8988T (cell line): ENCODE results near the gene SLC9A7.

Source experiments
- DNase-seq: peaks from one replicate; pipeline ENCODE4 v3.0.0; 2011

The SLC9A7 gene

GRCh38 chrX:46597771-46598170 lies 161.1 kb downstream of the SLC9A7 start:
- DNase-seq: no peak

GRCh38 chrX:46597208-46597607 lies 161.7 kb downstream of the SLC9A7 start:
- DNase-seq: no peak

GRCh38 chrX:46595084-46595483 lies 163.8 kb downstream of the SLC9A7 start:
- no peak for DNase-seq

DNA sequence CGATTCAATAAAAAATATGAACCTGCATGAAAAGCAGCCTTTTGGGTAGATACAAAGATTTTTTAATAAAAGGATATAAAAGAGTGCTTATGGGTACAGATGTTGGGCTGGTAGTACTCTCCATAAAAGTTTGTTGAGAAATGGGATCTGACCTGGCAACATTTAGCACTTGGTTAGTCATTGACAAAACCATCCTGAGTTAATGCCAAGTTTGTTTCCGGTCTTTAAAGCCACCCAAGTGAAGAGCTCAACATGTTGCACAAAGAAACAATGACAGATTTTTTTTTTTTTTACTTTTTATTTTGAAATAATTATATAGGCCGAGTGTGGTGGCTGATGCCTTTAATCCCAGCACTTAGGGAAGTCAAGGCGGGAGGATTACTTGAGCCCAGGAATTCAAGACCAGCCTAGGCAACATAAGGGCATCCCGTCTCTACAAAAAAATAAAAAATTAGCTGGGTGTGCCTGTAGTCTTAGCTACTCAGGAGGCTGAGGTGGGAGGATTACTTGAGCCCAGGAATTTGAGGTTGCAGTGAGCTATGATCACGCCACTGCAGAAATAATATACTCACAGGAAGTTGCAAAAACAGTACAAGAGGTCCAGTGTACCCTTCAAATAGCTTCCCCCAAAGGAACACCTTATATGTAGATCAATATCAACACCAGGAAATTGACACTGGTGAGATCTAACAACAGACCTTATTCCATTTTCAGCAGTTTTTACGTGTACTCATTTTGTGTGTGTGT lies 168.8 kb downstream of the SLC9A7 start:
- DNase-seq: no peak

GRCh38 chrX:46588263-46588662 lies 170.7 kb downstream of the SLC9A7 start:
- DNase-seq: no peak

DNA sequence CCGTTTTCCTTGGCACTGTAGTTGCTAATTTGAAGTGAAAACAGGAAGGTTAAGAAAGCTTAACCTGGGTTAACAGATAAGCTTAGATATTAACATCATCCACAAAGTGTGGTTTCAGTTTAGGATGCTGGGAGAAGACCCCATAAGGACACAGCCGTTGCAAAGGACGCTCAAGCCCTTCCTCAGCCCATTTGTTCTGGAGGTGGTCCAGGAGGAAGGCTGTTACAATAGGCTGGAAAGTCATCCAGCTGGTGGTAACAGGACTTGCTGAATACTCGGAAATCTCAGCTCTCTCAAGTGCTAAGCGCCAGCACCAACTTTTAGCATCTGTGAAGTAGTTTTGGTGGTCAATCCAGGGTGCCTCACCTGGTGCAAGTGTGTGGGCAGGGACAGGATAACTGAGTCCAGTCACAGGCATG lies 171.2 kb downstream of the SLC9A7 start:
- no peak for DNase-seq

GRCh38 chrX:46587158-46587557 lies 171.8 kb downstream of the SLC9A7 start:
- no peak for DNase-seq

- no peak for DNase-seq
These were observed 174.2 kb downstream of the SLC9A7 start for GRCh38 chrX:46584736-46585135.

DNA sequence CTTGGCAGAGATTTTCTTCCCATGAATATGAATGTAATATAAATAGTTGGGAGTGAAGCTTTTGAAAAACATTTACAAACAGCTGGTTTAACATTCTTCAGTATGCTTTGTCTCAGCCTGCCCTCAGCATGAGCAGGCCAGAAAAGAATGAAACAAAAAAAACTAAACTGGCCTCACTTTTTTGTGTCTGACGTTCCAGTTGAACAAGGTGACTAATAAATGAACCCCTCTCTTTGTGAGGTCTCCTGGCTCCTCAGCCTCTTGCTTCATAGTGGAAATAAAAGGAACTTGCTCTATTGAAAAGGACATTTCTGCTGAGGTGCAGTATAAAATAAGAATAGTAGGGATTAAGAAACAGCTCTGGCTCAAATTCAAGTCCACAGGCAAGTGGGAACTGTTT lies 176.0 kb downstream of the SLC9A7 start:
- no peak for DNase-seq

DNA sequence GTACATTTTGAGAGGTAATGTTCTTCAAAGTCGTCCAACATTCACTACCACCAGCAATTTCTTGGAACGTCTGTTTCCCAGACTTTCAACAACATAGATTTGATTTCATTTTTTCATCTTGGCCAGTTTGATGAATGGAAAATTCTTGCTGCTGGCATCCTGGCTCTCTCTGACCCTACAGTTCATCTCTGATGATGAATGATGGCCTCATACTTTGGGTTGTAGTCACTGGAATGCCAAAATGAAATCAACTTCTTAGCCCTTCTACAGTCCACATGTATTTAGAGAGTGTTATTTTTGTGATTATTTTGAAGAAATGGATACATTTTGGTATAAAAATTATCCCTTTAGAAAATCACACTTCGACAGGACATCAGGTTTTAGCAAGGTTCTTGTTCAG lies 176.6 kb downstream of the SLC9A7 start:
- no peak for DNase-seq

DNA sequence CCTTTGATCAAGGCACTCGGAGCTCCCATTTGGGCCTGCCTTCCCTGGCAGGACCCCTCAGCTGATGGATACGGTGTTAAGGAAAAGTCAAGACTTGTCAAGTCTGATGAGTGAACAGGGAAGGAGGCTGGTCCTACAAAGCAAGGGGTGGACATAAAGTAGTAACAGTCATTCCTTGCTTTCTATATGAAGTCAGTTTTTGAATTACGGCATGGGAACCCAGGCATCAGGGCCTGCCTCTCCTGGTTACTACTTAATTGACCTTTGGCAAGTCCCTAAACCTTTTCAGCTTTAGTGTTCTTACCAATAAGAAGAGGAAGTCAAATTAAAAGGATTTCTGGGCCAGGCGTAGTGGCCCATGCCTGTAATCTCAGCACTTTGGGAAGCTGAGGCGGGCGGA lies 178.3 kb downstream of the SLC9A7 start:
- DNase-seq: no peak

DNA sequence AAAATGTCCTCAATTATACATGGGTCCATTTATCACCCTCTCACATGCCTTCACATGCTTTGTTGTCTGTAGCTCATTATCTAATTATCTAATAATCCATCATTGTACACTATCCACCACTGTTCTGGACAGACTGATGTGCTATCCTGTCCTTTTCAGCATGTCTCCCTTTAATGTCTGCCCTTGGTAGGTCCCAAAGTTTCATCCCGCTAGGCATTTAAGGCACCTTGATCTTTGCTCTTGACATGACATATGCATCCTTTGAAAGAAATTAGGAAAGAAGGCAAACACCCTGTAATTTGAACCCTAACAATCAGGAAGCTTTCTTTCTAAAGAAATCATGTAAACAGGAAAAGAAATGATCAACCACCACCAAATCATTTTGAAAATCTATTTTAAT lies 179.7 kb downstream of the SLC9A7 start:
- no peak for DNase-seq

GRCh38 chrX:46577221-46578005 lies 181.5 kb downstream of the SLC9A7 start:
- no peak for DNase-seq

- no peak for DNase-seq
These were observed 182.5 kb downstream of the SLC9A7 start for GRCh38 chrX:46576458-46576857.

GRCh38 chrX:46575991-46576392 lies 182.9 kb downstream of the SLC9A7 start:
- no peak for DNase-seq

DNA sequence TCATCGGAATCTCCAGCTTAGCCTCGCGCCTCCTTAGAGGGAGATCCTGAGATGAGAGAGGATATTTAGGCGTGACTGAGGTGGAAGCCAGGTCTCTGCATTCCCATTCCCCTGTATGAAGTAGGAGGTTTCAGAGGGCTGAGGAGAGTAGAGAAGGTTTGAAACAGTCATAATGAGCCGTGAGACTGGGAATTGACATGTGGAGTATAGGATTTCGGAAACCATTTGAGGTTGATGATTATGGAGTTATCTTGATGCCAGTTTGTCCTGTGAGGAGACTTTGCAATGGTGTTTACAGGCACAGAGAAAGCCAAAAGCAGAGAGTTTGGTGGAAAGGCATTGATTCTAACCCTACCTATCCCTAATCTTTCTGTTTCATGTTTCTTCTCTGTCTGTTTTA lies 183.3 kb downstream of the SLC9A7 start:
- DNase-seq: no peak

GRCh38 chrX:46574774-46575381 lies 184.0 kb downstream of the SLC9A7 start:
- no peak for DNase-seq

GRCh38 chrX:46573892-46574773 lies 184.8 kb downstream of the SLC9A7 start:
- peak; percentile 56 for DNase-seq

DNA sequence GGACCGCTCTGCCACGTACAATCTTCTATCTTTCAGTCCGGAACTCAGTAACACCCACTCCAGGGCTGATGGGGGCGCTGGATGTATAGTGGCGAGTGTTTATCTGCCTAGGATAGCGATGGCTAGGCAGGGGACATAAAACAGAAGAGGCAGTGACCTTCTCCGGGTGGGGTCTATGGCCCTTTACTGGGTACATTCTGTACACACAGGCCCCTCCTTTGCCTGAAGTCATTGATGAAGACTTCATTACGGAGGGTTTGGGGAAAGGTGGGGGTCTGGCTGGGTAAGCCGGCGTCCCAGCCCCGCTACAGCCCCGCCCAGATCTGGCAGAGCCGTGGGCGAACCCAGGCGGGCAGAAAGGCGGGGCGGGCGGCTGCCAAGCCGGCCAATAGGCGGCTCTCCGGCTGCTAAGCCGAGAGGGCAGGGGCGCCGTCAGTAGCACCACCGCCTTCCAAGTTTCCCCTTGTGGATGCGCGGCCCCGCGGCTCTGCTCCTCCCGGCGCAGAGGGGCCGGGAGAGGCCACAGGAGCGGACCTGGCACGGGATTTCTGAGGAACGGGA lies 185.5 kb downstream of the SLC9A7 start, which contains the start of gene CHST7:
CHST7 (plus strand) TSS at position 435 of the 561 bp plus-strand sequence. CDS start 167 bp downstream, outside the sequence.
- DNase-seq: peak; percentile 58

DNA sequence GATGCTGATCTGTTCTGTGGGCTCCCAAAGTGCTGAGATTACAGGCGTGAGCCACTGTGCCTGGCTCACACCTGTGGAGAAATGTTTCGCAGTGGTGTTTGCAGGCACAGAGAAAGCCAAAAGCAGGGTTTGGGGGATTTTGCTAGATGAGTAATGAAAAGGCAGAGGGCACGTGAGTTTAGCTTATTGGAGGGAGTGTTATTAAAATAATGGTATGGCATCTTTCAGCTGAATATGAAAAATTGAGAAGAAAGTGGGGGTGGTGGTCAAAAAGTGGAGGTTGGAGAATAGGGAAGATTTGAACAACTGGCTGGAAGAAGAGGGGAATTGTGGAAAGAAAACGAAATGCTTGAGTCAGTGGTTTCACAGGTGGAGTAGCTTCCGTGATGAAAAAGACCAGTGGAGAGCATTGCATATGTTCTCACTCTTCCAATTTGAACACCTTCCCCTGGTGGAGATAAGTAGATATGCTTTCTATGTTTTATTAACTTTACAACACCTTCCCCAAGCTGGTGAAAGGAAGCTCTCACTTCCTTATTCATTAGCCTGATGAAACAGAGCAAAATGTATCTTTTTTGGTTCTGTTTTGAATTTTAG lies 186.5 kb downstream of the SLC9A7 start:
- DNase-seq: no peak

DNA sequence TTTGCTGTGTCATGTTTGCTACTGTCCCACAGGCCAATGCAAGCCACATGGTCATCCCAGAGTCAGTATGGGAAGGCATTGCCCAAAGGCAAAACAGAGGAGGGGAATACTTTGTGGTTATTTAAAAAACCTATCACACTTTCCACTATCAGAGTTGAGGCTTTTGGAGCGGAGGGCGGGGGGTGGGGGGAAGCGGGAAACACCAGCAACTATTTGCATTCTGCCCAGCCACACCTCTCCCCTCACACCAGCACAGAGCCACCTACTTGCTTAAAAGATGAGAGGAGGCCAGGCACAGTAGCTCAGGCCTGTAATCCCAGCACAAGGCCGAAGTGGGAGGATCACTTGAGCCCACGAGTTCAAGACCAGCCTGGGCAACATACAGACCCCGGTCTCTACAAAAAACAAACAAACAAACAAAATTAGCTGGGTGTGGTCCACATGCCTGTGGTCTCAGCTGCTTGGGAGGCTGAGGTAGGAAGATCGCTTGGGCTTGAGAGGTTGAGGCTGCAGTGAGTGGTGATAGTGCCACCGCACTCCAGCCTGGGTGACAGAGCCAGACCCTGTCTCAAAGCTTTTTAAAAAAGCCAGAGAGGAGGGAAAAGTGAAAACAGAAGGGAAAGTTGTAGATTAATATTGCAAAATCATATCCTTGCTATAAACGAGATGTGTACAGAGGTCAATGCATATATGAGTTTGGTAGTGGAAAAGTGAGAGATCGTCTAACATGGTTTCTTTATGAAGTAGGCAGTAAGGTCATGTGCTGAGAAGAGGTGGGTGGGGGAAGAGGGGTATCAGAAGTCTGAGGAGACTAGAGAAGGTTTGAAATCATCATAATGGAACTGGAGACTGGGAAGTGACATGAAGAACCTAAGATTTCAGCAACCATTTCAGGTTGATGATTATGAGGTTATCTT lies 187.2 kb downstream of the SLC9A7 start:
- DNase-seq: no peak
